ENCODE measurements around the gene LARP4B.

The LARP4B gene

DNA sequence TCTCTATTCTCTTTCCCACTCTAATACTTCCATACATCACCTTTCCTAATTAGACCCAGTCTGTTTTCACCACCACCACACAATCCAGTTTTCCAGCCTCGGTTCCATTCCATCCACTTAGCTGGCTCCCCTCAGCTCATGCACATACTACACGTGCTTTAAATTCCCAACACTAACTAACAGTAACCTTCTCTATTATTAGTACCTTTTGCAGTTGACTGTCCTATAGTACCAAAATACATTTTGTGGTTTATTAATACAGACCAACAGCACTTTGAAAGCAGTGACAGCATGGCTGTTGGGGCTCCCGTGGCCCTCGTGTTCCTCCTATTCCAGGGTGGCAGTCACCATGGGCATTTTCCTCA is 64.9 kb downstream of the LARP4B start:
- no peak for DNase-seq (ENCODE audit: low read depth)

DNA sequence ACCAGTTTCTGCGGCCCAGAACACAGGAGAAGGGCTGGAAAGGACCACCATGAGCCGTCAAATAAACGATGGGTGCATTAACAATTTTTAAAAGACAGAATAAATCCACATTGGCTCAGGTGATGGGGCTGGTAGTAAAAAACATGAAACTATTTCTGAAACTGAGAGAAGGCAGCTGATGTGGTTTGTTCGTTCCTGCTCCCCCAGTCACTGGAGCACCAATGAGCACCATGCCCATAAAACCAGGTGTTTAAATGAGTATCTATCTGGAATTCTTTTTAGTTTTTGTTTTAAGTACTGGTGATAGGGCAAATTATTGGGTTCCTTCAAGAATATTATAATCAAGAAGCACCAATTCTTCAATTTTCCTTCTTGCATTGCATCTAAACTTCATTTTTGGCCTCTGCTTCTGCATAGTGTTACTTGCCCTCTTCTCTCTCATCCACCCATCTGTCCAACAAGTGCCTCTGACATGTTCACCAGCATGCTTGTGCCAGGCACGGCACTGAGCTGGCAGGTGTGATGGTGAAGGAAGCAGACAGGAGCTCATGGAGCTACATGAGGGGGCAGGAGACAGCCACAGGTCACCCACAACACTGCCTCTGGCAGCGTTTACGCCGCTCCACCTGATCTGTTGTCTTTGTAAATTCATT is 65.5 kb downstream of the LARP4B start:
- no peak for DNase-seq (ENCODE audit: low read depth)

DNA sequence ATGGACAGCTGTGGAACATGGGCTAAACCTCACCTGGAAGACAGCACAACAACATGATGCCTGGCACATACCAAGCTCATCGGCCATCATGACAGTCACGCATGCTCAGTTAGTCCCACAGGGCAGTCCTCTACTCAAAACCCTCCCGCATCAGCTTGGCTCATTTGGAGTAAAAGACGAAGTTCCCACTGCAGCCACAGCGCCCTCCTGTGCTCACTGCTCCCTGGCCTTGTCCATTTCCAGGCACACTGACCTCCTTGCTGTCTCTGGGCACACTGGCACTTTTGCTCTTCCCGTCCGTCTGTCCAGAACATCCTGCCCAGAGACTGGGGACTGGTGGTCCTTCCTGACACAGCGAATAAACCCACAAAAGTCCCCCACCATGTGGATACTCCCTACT is 66.2 kb downstream of the LARP4B start:
- DNase-seq (ENCODE audit: low read depth) = no peak

DNA sequence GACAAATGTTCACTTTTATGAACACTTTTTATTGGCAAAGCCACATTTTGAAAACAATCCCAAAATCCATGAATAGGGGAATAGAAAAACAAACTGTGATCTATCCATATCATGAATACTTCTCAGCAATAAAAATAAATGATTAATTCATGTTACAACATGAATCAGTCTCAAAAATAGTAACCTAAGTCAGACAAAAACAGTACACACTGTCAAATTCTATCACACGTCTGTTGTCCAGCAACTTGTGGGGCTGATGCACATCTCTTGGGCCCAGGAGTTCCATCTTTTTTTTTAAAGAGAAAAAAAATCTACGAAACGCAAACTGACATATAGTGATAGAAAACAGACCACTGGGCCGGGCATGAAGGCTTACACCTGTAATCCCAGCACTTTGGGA is 71.0 kb downstream of the LARP4B start:
- DNase-seq (ENCODE audit: low read depth) = no peak

DNA sequence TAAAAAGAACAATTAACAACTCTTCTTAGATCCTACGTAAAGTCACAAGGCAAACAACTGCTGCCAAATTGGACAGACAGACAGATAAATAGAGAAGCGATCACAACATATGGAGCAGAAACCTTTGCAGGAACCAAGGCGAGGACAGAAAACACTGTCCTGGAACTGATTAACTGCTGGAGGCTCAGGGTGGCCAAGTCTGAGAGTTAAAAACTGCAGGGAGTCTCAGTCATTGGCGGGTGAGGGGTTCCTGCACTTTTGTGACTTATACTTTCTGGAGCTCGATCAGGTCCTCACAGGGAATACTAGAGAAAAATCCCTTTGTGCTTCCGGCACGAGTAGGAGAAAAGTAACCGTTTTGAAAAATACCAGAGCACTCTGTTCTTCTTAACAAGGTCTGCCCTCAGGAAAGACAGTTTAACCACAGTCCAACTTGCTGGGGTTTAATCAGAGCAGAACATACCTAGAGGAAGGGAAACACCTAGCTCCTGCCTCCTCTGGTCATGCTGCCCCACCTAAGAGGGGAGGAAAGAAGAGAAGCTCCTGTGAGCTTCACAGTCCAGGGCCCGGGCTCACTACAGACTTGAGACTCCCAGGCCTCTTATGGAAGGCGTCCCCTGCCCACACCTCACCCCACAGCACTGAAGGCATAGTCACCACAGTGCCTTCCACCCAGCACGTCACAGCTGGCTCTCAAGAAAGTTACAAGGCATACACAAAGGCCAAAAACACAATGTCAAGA is 74.9 kb downstream of the LARP4B start:
- no peak for DNase-seq (ENCODE audit: low read depth)

DNA sequence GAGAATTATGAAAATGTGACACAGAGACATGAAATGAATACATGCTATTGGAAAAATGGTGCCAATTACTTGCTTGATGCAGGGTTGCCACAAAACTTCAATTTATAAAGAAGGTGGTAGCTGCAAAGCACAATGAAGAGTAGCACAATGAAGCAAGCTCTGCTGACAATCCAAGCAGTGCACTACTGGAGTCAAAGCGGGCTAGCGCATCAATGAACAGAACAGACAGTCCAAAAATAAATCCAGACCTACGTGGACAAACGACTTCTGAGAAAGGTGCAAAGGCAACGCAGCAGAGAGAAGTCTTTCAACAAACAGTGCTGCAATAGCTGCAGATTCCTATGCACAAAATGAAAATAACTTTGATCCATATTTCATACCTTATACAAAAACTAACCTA is 75.8 kb downstream of the LARP4B start:
- DNase-seq (ENCODE audit: low read depth) = no peak

DNA sequence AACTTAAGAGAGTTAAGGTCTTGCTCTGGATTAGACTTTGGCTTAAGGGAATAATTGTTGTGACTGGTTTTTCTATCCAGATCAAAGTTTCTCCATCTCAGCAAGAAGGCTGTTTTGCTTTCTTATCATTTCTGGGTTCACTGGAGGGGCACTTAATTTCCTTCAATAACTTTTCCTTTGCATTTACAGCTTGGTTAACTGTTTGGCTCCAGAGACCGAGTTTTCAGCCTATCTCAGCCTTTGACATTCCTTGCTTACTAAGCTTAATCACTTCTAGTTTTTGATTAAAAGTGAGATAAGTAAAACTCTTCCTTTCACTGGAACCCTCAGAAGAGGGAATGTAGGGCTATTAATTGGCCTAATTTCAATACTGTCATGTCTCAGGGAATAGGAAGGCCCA is 76.4 kb downstream of the LARP4B start:
- DNase-seq (ENCODE audit: low read depth) = no peak

DNA sequence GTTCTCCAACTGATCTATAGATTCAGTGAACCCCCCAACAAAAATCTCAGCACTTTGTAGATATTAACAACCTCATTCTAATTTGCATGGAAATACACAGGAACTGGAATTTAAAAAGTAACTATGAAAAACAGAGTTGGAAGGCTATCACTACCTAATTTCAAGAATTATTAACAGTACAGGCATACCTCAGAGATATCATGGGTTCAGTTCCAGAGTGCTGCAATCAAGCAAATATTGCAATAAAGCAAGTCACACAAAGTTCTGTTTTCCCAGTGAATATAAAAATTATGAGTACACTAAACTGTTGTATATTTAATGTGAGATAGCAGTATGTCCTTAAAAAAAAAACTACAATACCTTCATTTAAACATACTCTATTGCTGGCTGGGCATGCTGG is 78.5 kb downstream of the LARP4B start:
- DNase-seq (ENCODE audit: low read depth) = no peak

DNA sequence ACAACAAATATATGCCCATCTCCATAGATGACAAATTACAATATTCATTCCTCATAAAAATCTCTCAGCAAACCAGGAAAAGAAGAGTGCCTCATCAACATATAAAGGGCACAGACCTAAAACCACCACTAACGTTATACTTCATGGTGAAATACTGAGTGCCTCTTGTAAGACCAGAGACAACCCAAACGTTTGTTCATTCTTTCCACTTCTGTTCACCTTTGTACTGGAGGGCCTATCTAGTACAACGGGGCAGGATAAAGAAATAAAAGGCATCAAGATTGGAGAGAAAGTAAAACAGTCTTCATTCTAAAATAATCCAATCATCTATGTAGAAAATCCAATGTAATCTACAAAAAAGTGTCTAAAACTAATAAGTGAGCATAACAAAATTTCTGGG is 79.1 kb downstream of the LARP4B start:
- no peak for DNase-seq (ENCODE audit: low read depth)

DNA sequence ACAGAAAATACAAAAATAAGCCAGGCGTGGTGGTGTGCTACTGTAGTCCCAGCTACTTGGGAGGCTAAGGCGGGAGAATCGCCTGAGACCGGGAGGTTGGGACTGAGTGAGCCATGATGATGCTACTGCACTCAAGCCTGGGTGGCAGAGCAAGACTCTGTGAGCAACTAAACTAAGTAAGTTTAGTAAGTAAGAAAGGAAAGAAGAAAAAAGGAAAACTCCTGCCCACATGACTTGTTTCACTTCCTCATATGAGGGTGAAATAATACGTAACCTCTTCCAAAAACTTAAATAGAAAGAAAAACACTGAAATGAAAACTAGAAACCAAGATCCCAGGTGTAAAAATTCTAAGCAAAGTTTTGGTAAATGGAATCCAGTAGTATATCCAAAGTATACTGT is 79.6 kb downstream of the LARP4B start:
- DNase-seq (ENCODE audit: low read depth) = no peak

DNA sequence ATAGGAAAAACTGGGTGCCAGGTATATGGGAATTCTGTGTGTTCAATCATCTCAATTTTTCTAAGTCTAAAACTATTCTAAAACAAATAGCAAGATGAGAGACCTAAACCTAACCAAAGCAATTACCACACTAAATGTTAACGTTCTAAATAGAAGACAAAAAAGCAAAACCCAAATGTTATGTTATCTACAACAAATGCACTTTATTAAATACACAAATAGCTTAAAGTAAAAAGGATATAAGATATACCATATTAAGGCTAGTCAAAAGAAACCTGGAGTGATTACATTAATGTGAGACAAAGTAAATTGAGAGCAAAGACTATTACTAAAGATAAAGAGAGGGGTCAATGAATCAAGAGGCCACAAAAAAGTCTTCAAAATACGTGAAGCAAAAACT is 81.4 kb downstream of the LARP4B start:
- DNase-seq (ENCODE audit: low read depth) = no peak

DNA sequence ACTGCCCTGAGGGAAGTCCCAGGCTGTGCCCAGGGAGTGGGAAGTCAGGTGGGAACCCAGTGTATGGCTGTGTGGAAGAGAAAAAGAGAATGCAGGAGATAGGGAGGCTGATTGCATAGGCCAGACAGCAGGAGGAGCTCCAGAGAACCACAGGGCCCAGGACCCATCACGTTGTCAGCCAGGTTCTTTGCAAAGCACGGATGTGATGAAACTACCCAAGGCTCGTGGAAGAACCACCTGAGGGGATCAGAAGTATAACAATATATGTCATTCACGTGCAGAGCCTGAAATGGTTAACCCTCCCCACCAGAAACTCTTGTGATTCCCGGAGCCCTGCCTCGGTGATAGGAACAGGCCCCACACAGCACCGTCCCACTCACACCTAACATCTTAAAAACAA is 83.6 kb downstream of the LARP4B start:
- no peak for DNase-seq (ENCODE audit: low read depth)

DNA sequence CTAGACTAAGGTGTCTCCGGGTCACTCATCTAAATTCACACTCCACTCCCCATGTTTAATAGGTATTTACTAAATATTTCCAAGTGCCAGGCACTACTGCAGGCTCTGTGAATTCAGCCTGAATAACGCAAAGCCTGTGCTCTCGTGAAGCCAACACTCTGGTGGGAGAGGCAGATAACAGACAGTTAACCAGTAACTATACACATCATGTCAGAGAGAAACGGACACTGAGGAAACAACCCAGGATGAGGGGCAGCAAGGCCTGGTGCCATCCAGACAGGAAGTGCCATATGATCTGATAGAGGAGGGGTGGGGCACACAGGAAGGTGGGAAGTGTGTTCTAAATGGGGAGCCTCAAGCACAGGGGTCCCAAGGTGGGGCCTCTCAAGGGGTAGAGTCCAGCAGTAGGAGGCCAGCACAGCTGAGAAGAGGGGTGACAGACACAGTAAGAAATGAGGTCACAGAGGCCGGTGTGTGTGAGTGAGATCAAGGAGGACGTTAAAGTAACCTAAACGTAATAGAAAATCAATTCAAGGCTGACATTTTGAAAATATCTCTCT is 85.3 kb downstream of the LARP4B start:
- no peak for DNase-seq (ENCODE audit: low read depth)

DNA sequence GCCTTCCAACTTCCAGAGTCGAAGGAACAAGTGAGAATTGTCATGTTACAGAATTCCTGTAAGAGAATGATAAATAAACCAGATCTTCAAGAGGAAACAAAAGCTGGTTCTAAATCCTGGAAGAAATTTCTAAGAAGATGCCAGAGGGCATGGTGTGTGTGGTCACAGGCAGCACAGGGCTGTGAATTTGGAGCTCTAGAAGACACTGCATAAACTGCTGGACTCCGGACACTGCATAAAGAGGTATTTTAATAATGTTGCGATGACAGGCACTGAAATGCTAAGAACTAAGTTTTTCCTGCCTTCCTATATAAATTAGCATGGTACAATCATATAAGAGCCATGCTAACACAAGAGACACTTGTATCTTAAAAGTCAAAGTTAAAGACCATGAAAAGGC is 86.0 kb downstream of the LARP4B start:
- no peak for DNase-seq (ENCODE audit: low read depth)

DNA sequence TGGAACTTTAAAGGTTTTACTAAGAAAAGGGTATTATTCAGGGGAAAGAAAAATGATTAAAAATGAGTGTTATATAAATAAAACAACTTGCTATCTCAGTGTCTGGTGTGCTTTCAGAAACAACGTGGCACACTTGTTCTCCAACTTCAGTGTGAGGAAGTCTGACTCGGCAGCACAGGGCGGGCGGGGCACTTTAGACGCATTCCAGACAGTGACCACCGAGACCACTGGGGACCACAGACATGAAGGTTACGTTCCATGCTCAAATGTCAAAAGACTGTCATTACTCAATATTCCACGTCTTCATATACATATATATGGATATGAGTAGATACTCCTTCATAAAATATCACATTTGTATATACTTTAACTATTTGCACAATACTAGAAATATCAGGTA is 87.0 kb downstream of the LARP4B start:
- no peak for DNase-seq (ENCODE audit: low read depth)

DNA sequence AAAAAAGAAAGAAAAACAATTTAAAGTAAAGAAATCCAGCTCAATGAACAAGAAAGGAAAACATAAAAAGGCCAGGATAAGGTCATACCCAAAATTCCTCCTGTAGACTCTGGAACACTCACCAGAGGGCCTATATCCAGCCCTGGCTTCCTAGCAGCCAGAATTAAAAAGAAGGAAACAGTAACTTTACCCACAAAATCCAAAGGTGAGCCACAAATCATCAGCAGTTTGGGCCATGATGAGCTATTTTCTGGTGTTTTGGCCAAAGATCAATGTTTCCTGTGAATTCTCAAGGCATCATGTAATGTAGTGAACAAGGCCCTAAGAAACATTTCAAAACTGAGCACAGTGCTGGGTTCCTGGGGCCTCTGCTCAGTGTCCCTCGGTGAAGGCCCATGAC is 87.8 kb downstream of the LARP4B start:
- DNase-seq (ENCODE audit: low read depth) = no peak

DNA sequence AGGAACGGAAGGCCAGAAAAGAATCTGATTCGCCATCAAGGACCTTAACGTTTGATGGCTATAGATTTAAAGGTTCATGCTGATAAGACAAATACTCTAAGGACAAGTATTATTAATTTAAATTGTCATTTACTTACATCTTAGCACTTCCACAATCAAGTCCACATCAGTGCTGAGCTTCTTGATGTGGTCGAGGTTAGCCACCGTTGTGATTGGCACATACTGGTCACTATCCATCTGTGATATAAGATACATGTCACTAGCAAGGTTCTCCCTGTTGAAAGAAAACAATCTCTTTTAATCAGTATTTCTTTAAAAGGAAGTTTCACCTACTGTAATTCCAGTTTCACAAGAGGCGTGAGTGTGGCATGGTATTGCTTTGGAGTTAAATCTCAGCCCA is 88.7 kb downstream of the LARP4B start:
- no peak for DNase-seq (ENCODE audit: low read depth)

DNA sequence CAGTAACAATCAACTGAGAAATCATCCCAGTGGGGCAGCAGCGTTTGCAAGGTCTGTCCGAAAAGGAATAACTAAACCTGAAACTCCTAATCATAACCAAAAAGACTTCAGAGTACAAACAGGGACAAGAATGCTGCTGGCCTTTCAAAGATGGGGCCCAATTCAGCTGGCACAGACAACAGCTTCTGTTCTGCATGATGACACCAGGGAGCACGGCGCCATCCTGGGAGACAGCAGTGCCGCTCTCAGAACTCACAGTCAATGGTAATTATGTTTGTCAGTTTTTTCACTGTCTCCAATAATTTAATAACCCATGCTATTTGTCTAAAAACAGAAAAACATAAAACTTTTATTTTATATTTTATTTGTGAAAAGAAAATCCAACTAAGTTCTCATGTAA is 90.0 kb downstream of the LARP4B start:
- DNase-seq (ENCODE audit: low read depth) = no peak

DNA sequence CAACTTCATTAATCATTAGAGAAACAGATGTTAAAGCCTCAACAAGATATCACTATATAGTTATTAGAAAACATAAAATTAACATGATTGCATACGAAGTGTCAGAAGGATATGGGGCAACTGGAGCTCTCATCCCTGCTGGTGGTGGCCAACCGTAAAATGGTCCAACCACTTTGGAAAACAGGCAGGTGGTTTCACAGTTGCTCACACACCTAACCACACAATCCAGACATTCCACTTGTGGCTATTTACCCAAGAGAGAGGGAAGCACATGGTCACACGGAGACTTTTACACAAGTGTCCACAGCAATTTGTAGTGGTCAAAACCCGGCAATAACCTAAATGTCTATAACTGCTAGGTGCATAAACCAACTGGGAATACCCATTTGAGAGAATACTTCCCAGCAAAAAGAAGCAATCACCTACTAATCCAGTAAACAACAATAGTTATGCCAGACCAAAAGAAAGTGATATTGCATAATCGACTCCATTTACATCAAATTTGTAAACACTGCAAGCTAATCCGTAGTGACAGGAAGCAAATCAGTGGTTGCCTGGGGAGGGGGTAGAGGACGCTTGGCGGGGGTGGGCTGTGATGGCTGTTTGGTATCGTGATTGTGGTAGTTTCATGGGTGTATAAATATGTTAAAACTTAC is 91.8 kb downstream of the LARP4B start:
- no peak for DNase-seq (ENCODE audit: low read depth)

DNA sequence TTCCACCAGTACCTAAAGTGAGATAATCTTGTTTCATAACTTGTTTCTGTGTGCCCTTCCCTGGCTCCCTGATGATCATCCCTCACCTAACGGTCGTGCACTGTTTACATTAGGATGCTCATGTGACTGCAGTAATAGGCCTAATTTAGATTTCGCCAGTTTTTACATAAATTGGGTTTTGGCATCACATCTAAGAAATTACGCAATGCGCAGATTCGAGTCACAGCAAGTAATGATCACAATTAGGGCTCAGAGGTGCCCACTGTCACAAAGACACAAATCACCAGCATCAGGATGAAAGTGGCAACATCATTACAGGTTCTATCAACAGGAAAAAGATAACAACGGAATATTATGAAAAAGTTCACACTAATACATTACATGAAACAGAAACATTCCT is 94.7 kb downstream of the LARP4B start:
- DNase-seq (ENCODE audit: low read depth) = no peak

DNA sequence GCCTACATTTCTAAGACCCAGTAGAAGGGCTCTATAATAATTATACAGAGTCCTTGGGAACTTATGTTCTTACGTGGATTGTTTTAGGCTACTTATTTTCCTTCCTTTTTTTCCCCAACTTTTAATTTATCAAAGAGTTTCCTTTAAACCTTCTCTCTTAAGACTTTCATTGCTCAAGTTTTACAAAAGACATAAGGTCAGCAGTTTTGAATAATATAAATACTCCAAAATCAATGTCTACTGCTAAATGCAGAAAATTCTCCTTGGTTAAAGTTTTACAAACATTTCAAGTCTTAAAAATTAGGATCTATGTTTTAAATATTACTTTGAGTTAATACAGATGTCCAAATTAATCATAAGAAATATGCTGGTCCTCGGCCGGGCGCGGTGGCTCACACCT is 97.0 kb downstream of the LARP4B start:
- no peak for DNase-seq (ENCODE audit: low read depth)

DNA sequence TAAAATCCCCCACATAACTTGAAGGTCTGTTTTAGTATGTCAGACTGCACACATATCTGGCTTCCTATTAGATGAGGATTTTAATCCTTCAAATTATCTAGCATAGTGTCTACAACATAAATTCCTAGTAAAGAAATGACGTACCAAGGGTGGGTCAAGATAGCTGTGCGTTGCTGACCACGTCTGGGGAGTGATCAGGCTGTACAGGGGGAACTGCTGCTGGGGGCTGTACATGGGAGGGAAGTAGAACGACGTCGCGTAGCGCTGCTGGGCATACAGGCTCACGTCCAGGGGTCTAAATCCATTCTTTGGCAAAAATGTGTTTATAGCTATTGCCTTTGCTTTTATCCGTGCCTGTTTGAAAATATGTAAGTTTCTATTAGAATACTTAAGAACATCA is 102.3 kb downstream of the LARP4B start:
- no peak for DNase-seq (ENCODE audit: low read depth)

DNA sequence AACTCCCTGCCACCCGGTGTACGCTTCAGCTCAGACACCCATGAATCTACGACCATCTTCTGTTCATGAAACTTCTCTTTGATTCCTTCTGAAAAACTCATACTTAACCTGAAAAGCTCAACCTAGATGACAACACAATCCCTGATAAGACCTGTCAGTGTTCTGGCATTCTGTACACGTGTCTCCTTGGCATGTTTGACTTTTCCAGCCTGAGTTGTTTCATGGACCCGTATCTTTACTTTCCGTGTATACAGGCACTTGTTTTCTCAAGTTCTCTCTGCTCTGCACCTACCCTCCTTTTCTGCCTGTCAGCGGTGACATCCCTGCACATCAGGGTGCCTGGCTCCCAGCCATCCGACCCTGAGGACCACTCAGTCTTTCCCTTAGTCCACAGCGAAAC is 103.3 kb downstream of the LARP4B start:
- DNase-seq (ENCODE audit: low read depth) = no peak
